Measurements from ENCODE around the gene MBOAT2. TPM values are rescaled to one million over a fixed set of nuclear protein-coding genes. Genes with fewer than 3 reads are reported as not detected.

The MBOAT2 gene
- total RNA-seq, 2 donors from 2014 or later = 6.7 to 13.5 TPM

GRCh38 chr2:8835279-8835678 is 168.2 kb downstream of the MBOAT2 start:
- Histone ChIP-seq H3K4me1 (peaks cover 41% of the 10 kb centered on the region), H3K9me3 (no peaks in the 10 kb centered on the region), H3K36me3 (replicated peaks in 1 of 2; ENCODE audit: insufficient read depth in 1 of 2, low read depth in 2 of 2) (no peaks in the 10 kb centered on the region), H3K27ac (no peak overlapping the region), H3K27me3 (no peaks in the 10 kb centered on the region), H3K4me3 (no peak overlapping the region)
- DNase-seq (no peak), ATAC-seq (no peak)
- TF ChIP-seq POLR2A (IDR thresholded peaks at IDR 0.05) = no peak
- TF ChIP-seq CTCF (IDR thresholded peaks at IDR 0.05) = no peak
- intact Hi-C loops (cut with DNase I) = no loop called here

GRCh38 chr2:8833853-8834252 is 169.6 kb downstream of the MBOAT2 start:
- WGBS, 2 donors = 95% methylated on average over 7 of the region's 7 CpGs
- no peak for ATAC-seq
- Histone ChIP-seq H3K27me3 (no peaks in the 10 kb centered on the region), H3K4me3 (no peak overlapping the region), H3K36me3 (replicated peaks in 1 of 2; ENCODE audit: insufficient read depth in 1 of 2, low read depth in 2 of 2) (no peaks in the 10 kb centered on the region), H3K9me3 (no peaks in the 10 kb centered on the region), H3K4me1 (peaks cover 47% of the 10 kb centered on the region), H3K27ac (no peak overlapping the region)
- TF ChIP-seq POLR2A (IDR thresholded peaks at IDR 0.05) = no peak
- TF ChIP-seq CTCF (IDR thresholded peaks at IDR 0.05) = no peak
- DNase-seq = no peak
- intact Hi-C loops (cut with DNase I) = no loop called here

- ATAC-seq = no peak
- no peaks in the 10 kb centered on the region for H3K36me3 ChIP-seq (replicated peaks in 1 of 2; ENCODE audit: insufficient read depth in 1 of 2, low read depth in 2 of 2)
- no peaks in the 10 kb centered on the region for H3K27me3 ChIP-seq
- no peak overlapping the region for H3K4me3 ChIP-seq
- 95 to 97% methylated on average over 2 of the region's 2 CpGs for WGBS, 2 donors
- H3K27ac ChIP-seq = no peak overlapping the region
- H3K4me1 ChIP-seq = peaks cover 42% of the 10 kb centered on the region
- DNase-seq = no peak
- intact Hi-C loops (cut with DNase I) = no loop called here
- TF ChIP-seq CTCF (IDR thresholded peaks at IDR 0.05) (no peak), POLR2A (IDR thresholded peaks at IDR 0.05) (no peak)
- no peaks in the 10 kb centered on the region for H3K9me3 ChIP-seq
Observed at GRCh38 chr2:8831516-8831915, 172.0 kb downstream of the MBOAT2 start.

- Histone ChIP-seq H3K4me1 (peaks cover 18% of the 10 kb centered on the region), H3K27me3 (no peaks in the 10 kb centered on the region), H3K9me3 (no peaks in the 10 kb centered on the region), H3K27ac (no peak overlapping the region), H3K36me3 (replicated peaks in 1 of 2; ENCODE audit: insufficient read depth in 1 of 2, low read depth in 2 of 2) (no peaks in the 10 kb centered on the region), H3K4me3 (no peak overlapping the region)
- ATAC-seq (no peak), DNase-seq (no peak)
- intact Hi-C loops (cut with DNase I) = no loop called here
- TF ChIP-seq POLR2A (IDR thresholded peaks at IDR 0.05) (no peak), CTCF (IDR thresholded peaks at IDR 0.05) (no peak)
- WGBS, 2 donors = 82 to 88% methylated on average over 2 of the region's 2 CpGs
Observed at GRCh38 chr2:8827729-8828128, 175.8 kb downstream of the MBOAT2 start.

GRCh38 chr2:8822218-8822617 is 181.3 kb downstream of the MBOAT2 start:
- intact Hi-C loops (cut with DNase I) = no loop called here
- H3K27me3 ChIP-seq = no peaks in the 10 kb centered on the region
- no peaks in the 10 kb centered on the region for H3K9me3 ChIP-seq
- no peak for TF ChIP-seq CTCF (IDR thresholded peaks at IDR 0.05)
- peak in 2 of 3 donors; percentile 23 to 29 for TF ChIP-seq POLR2A (IDR thresholded peaks at IDR 0.05)
- peaks cover 0 to 4% of the 10 kb centered on the region in 2 donors for H3K36me3 ChIP-seq (replicated peaks in 1 of 2; ENCODE audit: insufficient read depth in 1 of 2, low read depth in 2 of 2)
- peak; percentile 74 for ATAC-seq
- no peak overlapping the region for H3K4me3 ChIP-seq
- peak in 2 of 4 donors; percentile 34 to 72 for DNase-seq
- peak overlapping the region in 3 of 4 donors; percentile 1 to 89 (median 70) for H3K27ac ChIP-seq
- peaks cover 20% of the 10 kb centered on the region for H3K4me1 ChIP-seq
- 47 to 51% methylated on average over 4 of the region's 4 CpGs for WGBS, 2 donors

All from body of pancreas (tissue), 4 donors.